Stimulated activated memory B cell treated with anti-CD40 and anti-IgM and Interleukin-4, amounts not matched to agents 10 μg/mL and 1 μg/mL and 100 μg/mL, for 72 hours (primary cell): ENCODE results near the gene TGM4.

Experiments
- ATAC-seq: fragments of 150-1000 bp; cut with Tn5 transposase; 2 replicates; pipeline ENCODE4 v1.10.0; 2021
- H3K27ac Mint-ChIP-seq: one replicate; pipeline ENCODE4 v1.8.0; 2022; ENCODE audit warnings: mild to moderate bottlenecking, mixed read lengths
- H3K27me3 Mint-ChIP-seq: one replicate; pipeline ENCODE4 v1.8.0; 2022; ENCODE audit warnings: mixed read lengths
- H3K36me3 Mint-ChIP-seq: one replicate; pipeline ENCODE4 v1.8.0; 2022; ENCODE audit warnings: mixed read lengths
- H3K4me1 Mint-ChIP-seq: one replicate; pipeline ENCODE4 v1.8.0; 2022; ENCODE audit warnings: mixed read lengths
- H3K4me3 Mint-ChIP-seq: one replicate; pipeline ENCODE4 v1.8.0; 2022; ENCODE audit warnings: mild to moderate bottlenecking, moderate library complexity, mixed read lengths
- H3K9me3 Mint-ChIP-seq: one replicate; pipeline ENCODE4 v1.8.0; 2022; ENCODE audit warnings: mixed read lengths

Gene TGM4

GRCh38 chr3:44865272-44866035 is 9.0 kb upstream of the TGM4 start:
- H3K27me3 Mint-ChIP-seq: no peaks in the 10 kb centered on the region
- H3K4me3 Mint-ChIP-seq: no peak overlapping the region
- no peak for ATAC-seq
- H3K27ac Mint-ChIP-seq: no peak overlapping the region
- H3K4me1 Mint-ChIP-seq: peaks cover 36% of the 10 kb centered on the region
- peaks cover 3% of the 10 kb centered on the region for H3K9me3 Mint-ChIP-seq
- H3K36me3 Mint-ChIP-seq: peaks cover 20% of the 10 kb centered on the region

- H3K36me3 Mint-ChIP-seq: peaks cover 20% of the 10 kb centered on the region
Observed at GRCh38 chr3:44867421-44868111, 6.8 kb upstream of the TGM4 start.

GRCh38 chr3:44870375-44871061 is 3.9 kb upstream of the TGM4 start:
- H3K4me1 Mint-ChIP-seq: peaks cover 9% of the 10 kb centered on the region
- no peak overlapping the region for H3K27ac Mint-ChIP-seq
- peaks cover 3% of the 10 kb centered on the region for H3K9me3 Mint-ChIP-seq
- H3K36me3 Mint-ChIP-seq: peaks cover 20% of the 10 kb centered on the region
- no peaks in the 10 kb centered on the region for H3K27me3 Mint-ChIP-seq
- no peak overlapping the region for H3K4me3 Mint-ChIP-seq
- ATAC-seq: no peak

More at GRCh38 chr3:44867421-44868111, 6.8 kb upstream of the TGM4 start:
- Mint-ChIP-seq H3K9me3 (peaks cover 3% of the 10 kb centered on the region), H3K27me3 (no peaks in the 10 kb centered on the region), H3K4me3 (no peak overlapping the region), H3K4me1 (peaks cover 27% of the 10 kb centered on the region), H3K27ac (no peak overlapping the region)
- no peak for ATAC-seq

- ATAC-seq: no peak
- Mint-ChIP-seq H3K4me1 (no peaks in the 10 kb centered on the region), H3K27ac (no peak overlapping the region), H3K9me3 (no peaks in the 10 kb centered on the region), H3K4me3 (no peak overlapping the region), H3K36me3 (no peaks in the 10 kb centered on the region), H3K27me3 (no peaks in the 10 kb centered on the region)
Observed at GRCh38 chr3:44875596-44875995, 1.2 kb downstream of the TGM4 start.

DNA sequence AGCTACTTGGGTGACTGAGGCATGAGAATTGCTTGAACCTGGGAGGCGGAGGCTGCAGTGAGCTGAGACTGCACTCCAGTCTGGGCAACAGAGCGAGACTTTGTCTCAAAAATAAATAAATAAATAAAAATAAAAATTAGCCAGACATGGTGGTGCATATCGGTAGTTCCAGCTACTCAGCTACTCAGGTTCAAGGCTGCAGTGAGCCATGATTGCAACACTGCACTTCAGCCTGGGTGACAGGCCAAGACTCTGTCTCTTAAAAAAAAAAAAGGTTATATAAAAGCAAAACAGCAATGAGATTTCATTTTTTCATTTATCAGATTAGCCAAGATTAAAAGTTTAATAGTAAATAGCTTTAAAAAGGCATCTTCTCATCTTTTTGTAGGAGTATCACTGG is 2.9 kb downstream of the TGM4 start:
- H3K36me3 Mint-ChIP-seq: no peaks in the 10 kb centered on the region
- no peak for ATAC-seq
- H3K4me3 Mint-ChIP-seq: no peak overlapping the region
- no peaks in the 10 kb centered on the region for H3K9me3 Mint-ChIP-seq
- H3K4me1 Mint-ChIP-seq: no peaks in the 10 kb centered on the region
- H3K27ac Mint-ChIP-seq: no peak overlapping the region
- H3K27me3 Mint-ChIP-seq: peaks cover 3% of the 10 kb centered on the region

- Mint-ChIP-seq H3K27me3 (peaks cover 23% of the 10 kb centered on the region), H3K36me3 (no peaks in the 10 kb centered on the region), H3K4me1 (no peaks in the 10 kb centered on the region), H3K27ac (no peak overlapping the region), H3K4me3 (no peak overlapping the region), H3K9me3 (no peaks in the 10 kb centered on the region)
- ATAC-seq: no peak
Observed at GRCh38 chr3:44880284-44880683, 5.9 kb downstream of the TGM4 start.

DNA sequence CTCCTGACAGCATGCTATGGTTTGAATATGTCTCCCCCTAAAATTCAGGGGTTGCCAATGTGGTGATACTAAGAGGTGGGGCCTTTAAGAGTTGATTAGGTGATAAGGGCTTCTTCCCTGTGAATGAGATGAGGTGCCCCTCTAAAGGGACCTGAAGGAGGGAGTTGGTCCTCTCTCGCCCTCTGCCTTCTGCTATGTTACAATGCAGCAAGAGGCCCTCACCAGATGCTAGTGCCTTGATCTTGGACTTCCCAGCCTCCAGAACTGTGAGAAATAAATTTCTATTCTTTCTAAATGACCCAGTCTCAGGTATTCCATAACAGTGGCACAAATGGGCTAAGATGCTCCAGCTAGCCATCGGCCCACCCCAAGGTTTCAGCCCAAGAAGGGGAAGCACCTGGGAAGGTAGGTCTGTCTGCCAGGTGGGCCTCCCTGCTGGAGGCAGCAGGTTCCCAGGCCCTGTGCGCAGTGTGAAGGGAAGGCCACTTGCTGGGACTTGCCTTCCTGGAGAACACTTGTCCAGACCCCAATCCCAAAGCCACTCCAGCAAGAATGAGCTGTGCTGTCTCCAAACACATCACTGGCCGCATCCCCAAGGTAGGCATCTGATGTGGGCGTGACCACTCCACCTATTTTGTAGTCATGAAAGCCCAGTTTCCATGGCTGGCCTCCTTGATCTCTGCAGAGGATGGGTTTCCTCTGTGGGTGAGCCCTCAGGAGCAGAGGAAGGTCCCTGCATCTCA is 9.0 kb downstream of the TGM4 start:
- Mint-ChIP-seq H3K36me3 (no peaks in the 10 kb centered on the region), H3K4me3 (no peak overlapping the region), H3K27me3 (peaks cover 52% of the 10 kb centered on the region), H3K4me1 (no peaks in the 10 kb centered on the region), H3K9me3 (no peaks in the 10 kb centered on the region), H3K27ac (no peak overlapping the region)
- no peak for ATAC-seq

DNA sequence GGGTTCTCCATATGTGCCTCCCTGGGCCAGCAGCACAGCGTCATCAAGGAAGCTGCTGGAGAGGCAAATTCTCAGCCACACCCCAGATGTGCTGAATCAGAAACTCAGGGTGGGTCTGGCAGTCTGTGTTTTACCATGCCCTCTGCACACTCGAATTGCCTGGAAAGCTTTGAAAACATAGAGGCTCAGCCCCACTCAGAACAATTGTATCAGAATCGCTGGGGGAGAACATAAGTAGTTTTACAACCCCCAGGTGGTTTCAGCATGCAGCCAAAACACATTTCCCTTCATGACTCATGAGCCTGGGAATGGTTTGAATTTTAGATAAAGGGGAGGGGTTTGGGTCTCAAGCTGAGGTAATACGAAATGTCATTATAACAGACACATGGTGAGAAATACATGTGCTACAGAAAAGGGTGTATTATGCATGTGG is 9.6 kb downstream of the TGM4 start:
- H3K4me1 Mint-ChIP-seq: no peaks in the 10 kb centered on the region
- peaks cover 52% of the 10 kb centered on the region for H3K27me3 Mint-ChIP-seq
- H3K27ac Mint-ChIP-seq: no peak overlapping the region
- no peaks in the 10 kb centered on the region for H3K36me3 Mint-ChIP-seq
- H3K4me3 Mint-ChIP-seq: no peak overlapping the region
- H3K9me3 Mint-ChIP-seq: no peaks in the 10 kb centered on the region
- ATAC-seq: no peak

DNA sequence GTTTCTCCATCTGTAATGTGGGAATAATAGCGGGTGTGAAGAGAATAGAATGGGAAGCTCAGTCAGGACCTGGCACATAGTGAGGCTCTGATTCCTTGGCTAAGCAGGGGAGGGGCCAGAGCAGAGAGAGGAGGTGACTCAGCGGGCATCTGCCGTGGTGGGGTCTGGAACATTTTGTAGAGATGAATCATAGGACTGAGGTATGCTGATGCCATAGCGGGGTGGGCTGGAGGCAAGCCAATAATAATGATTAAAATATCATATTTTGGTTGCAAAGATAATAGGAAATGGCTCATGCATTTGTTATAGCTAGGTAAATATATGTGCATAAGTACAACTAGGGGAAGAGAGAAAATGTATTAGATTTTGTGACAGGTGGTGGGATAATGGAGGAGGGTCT is 11.2 kb downstream of the TGM4 start:
- Mint-ChIP-seq H3K27me3 (peaks cover 52% of the 10 kb centered on the region), H3K27ac (no peak overlapping the region), H3K36me3 (no peaks in the 10 kb centered on the region), H3K4me3 (no peak overlapping the region), H3K4me1 (no peaks in the 10 kb centered on the region), H3K9me3 (no peaks in the 10 kb centered on the region)
- ATAC-seq: no peak

DNA sequence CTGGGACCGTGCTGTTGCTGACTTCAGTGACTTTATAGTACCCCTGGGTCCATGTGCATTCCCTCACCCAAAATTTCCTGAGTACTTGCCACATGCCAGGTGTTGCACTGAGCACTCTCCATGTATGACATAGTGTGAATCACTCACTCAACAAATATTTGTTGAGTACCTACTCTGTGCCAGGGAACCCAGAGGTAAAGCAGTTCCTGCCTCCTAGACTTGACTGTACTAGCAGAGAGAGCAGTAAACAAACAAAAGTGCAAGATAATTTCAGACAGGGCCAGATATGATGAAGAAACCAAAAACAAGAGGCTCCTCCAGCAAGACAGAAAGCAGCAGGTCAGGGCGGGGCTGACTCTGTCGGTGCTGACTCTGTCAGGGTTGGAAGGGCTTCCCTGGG is 12.2 kb downstream of the TGM4 start:
- no peak overlapping the region for H3K4me3 Mint-ChIP-seq
- no peak for ATAC-seq
- peaks cover 52% of the 10 kb centered on the region for H3K27me3 Mint-ChIP-seq
- H3K4me1 Mint-ChIP-seq: no peaks in the 10 kb centered on the region
- no peaks in the 10 kb centered on the region for H3K9me3 Mint-ChIP-seq
- no peak overlapping the region for H3K27ac Mint-ChIP-seq
- H3K36me3 Mint-ChIP-seq: no peaks in the 10 kb centered on the region

- no peak overlapping the region for H3K27ac Mint-ChIP-seq
- H3K36me3 Mint-ChIP-seq: no peaks in the 10 kb centered on the region
- H3K27me3 Mint-ChIP-seq: peaks cover 52% of the 10 kb centered on the region
- H3K4me1 Mint-ChIP-seq: no peaks in the 10 kb centered on the region
- no peak overlapping the region for H3K4me3 Mint-ChIP-seq
- no peaks in the 10 kb centered on the region for H3K9me3 Mint-ChIP-seq
- no peak for ATAC-seq
Observed at GRCh38 chr3:44887101-44887500, 12.7 kb downstream of the TGM4 start.

- Mint-ChIP-seq H3K4me1 (no peaks in the 10 kb centered on the region), H3K9me3 (no peaks in the 10 kb centered on the region), H3K36me3 (no peaks in the 10 kb centered on the region), H3K27ac (no peak overlapping the region), H3K4me3 (no peak overlapping the region), H3K27me3 (peaks cover 29% of the 10 kb centered on the region)
- ATAC-seq: no peak
Observed at GRCh38 chr3:44890258-44890657, 15.8 kb downstream of the TGM4 start.

DNA sequence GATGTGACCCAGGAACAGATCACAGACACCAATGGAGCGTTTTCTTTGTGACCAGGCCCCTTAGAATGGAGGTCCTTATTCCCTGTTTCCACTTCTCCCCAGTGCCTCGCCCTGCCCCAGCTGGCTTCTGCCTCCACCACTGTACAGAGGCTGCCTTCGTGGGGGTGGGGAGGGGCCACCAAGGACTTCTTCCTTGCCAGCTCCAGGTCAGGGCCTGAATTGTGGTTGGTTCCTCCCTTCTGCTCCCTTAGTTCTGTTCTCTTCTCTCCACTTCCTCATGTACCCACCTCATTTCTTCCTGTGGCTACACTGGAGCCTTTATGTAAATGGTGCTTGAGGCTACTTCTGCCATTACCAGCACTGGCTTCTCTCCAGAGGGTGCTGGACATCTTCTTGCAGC is 16.4 kb downstream of the TGM4 start:
- H3K27ac Mint-ChIP-seq: no peak overlapping the region
- ATAC-seq: no peak

GRCh38 chr3:44892689-44893088 is 18.3 kb downstream of the TGM4 start:
- Mint-ChIP-seq H3K9me3 (no peaks in the 10 kb centered on the region), H3K4me1 (no peaks in the 10 kb centered on the region), H3K36me3 (no peaks in the 10 kb centered on the region), H3K27ac (no peak overlapping the region), H3K4me3 (no peak overlapping the region), H3K27me3 (peaks cover 5% of the 10 kb centered on the region)
- ATAC-seq: no peak

More for the DNA sequence above, 16.4 kb downstream of the TGM4 start:
- H3K4me3 Mint-ChIP-seq: no peak overlapping the region
- H3K36me3 Mint-ChIP-seq: no peaks in the 10 kb centered on the region
- H3K9me3 Mint-ChIP-seq: no peaks in the 10 kb centered on the region
- H3K4me1 Mint-ChIP-seq: no peaks in the 10 kb centered on the region
- H3K27me3 Mint-ChIP-seq: peaks cover 23% of the 10 kb centered on the region

GRCh38 chr3:44893097-44893496 is 18.7 kb downstream of the TGM4 start:
- Mint-ChIP-seq H3K27me3 (peaks cover under 1% of the 10 kb centered on the region), H3K9me3 (no peaks in the 10 kb centered on the region), H3K4me3 (no peak overlapping the region), H3K4me1 (no peaks in the 10 kb centered on the region), H3K27ac (no peak overlapping the region), H3K36me3 (no peaks in the 10 kb centered on the region)
- no peak for ATAC-seq
